Kidney glomerular epithelial cell (primary cell): ENCODE results near the gene SORBS1.

ENCODE experiments used
- DNase-seq: peaks from one replicate; lab custom pipeline; 2025; lab: John Stamatoyannopoulos, UW

The SORBS1 gene

DNA sequence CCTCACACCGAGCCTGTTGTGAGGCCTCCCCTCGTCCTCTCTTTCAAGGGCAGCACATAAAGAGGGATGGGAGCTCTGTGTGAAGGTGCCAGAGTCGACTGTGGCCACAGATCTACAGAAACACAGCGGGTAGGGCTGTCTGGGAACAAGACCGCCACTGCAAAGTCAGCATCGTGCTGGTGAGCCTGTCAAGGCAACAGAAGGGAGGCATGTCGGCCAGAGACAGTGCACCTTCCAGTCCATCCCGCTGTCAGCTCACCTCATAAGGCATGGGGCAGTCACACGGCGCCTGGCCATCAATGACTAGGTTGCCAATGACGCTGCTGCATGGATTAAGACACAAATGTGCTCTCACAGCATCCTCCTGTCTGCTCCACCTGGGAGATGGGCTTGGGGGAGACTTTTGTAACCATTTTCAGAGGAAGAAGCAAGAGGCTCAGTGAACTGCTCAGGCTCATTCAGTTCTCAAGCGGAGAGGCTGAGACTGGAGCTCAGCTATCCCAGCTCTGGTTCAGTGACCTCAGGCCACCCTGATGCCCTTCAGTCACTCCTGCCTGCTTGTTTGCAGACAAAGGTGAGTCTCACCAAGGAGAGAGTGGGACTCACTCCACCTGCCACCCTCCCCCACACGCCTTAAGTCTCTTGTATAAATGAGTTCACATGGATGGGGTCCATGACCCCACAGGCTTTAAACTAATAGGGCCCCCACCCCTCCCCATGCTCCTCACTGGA lies 125.5 kb downstream of the SORBS1 start:
- DNase-seq, result no peak

DNA sequence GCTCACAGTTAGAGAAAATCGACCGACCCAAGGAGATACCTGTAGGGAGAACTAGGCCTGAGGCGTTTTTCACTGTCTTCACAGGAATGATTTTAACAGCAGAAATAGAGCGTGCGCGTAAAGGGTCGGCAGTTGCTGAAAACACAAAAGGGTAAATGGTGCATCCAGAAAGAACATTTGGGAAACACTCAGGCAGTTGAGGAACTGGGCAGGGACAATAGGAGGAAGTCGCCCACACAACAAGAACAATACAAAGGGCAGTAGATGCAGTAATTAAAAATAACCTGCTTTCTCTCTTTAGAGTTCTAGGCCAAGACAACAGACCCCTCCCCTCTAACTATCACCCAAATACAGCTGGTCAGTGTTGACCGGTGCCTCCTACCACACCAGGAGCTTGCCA lies 126.6 kb downstream of the SORBS1 start:
- no peak for DNase-seq

DNA sequence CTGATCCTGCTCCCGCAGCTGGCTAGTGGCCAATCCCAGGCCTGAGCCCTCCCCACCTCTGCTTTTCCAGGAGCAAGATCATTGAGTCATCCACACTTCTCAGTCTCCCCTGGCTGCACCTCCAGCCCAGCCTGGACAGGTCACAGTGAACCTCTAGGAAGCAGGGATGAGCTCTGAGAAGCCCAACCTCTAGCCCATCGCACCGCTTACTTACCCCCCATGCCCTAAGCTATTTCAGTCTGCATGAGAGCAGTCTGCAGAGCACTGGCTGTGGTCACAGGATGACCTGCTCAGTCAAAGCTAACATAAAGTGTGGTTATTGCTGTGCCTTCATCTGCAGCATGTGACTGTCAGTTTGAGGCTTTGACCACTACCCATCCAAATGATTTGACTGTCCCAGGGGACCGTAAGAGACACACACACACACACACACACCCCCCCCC lies 129.2 kb downstream of the SORBS1 start:
- DNase-seq, result peak; percentile 33

DNA sequence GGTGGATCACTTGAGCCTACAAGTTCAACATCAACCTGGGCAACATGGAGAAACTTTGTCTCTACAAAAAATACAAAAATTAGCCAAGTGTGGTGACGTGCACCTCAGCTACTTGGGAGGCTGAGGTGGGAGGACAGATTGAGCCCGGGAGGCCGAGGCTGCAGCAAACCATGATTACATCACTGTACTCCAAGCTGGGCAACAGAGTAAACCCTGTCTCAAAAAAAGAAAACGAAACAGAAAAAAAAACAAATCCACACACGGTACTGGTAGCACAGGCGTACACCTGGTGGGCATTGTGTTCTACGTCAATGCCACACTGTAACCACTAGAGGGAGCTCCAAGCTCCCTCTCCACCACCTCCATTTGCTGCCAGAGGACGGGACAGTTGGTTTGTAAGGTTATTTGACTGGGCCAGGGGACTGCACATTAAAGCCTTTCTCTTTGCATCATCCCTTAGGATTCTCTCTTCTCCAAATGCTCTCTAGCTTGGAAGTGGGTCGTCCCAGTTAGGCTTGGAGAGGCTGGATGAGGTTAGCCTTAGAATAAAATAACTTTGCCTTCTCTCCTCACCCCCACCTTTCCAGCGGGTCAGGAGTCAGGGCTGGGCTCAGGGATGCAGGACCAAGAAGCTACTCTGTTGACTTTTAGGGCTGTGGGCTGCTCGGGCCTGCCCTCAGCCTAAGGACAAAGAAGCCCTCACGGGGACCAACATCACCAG lies 130.8 kb downstream of the SORBS1 start:
- DNase-seq, result peak; percentile 58

DNA sequence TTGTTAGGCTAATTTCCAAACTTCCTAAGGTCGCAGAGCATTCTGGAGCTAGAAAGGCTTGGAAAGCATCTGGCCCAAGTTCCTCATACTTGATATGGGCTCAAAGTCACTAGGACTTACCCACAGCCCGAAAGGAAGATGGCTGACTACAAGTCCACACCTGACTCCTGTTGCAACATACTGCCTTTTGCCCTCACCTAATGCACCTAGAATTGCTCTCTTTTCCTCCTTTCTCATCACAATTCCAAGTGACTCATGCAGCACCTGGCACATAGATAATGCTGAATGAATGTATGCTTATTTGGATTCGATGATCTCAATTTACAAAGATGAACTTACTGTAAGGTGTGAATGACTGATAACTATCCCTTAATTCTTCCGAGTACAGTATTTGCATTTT lies 131.5 kb downstream of the SORBS1 start:
- no peak for DNase-seq

DNA sequence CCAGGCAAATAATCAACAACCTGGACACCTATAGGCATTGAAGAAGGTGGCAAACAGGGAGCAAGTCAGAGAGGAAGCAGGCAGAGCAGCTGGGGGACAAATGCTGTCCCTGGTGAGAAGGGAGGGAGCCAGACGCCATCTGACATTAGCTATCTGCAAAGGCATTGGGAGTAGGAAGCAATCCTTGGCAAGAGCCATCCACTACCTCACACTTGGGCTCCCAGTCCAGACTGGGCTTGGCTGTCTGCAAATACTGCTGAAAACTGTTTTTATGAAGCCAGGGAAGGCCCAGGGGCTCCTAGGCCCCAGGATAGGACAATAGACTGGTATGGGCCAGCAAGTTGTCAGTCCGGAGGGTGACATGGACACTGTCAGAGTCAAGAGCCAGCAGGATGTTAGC lies 132.5 kb downstream of the SORBS1 start:
- no peak for DNase-seq

DNA sequence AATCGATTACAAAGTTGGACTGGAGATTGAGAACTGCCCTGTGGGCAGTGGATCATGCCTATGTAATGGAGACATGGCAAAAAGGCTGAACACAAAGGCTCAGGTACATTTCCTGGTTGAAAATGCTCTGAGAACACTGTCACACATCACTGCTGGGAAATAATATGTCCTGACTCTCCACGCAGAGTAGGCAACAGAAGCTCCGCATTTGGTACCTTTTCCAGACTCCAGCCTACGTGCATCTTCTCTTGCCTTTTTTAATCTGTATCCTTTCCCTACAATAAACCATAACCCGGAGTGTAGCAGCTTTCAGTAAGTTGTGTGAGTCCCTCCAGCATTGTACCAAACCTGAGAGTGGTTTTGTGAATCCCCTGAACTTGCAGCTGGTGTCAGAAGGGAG lies 134.7 kb downstream of the SORBS1 start:
- DNase-seq, result no peak

DNA sequence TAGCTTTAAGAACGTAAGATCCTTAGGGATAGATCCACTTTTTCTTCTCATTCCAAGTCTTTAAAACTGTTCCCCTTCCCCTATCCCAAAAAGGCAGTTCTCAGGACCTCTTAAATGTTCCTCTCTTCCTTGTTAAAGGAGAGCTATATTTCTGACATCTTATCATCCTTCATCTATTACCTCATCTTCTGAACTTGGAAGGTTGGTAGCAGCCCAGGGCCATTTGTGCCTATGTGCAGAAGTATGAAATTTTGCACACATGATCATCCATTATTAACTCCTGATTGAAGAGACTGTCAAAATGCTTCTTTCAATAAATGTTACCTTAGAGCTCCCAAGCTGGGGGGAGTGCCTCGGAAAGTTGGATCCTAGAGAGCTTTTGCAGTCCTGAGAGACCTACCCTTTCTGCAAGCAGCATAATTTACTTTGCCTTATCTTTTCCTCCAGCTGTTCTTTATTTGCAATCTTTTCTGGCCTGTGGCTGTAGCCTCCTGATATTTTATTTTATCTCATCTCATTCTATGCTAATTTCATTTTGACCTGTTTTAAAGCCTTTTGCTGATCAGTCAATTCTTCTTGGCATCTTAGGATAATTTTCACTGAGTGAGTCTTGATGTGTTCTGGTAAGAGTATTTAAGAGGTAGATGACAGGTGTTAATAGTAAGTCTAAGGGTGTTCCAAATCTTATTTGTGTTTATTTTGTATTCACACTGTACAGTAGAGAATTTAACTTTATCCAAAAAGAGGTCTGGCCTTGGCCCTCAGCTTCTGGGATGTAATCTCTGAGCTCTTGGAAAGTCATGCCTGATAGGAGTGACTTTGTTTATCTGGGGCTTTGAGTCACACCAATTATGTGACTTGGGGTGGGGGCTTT lies 135.3 kb downstream of the SORBS1 start:
- DNase-seq, result no peak

DNA sequence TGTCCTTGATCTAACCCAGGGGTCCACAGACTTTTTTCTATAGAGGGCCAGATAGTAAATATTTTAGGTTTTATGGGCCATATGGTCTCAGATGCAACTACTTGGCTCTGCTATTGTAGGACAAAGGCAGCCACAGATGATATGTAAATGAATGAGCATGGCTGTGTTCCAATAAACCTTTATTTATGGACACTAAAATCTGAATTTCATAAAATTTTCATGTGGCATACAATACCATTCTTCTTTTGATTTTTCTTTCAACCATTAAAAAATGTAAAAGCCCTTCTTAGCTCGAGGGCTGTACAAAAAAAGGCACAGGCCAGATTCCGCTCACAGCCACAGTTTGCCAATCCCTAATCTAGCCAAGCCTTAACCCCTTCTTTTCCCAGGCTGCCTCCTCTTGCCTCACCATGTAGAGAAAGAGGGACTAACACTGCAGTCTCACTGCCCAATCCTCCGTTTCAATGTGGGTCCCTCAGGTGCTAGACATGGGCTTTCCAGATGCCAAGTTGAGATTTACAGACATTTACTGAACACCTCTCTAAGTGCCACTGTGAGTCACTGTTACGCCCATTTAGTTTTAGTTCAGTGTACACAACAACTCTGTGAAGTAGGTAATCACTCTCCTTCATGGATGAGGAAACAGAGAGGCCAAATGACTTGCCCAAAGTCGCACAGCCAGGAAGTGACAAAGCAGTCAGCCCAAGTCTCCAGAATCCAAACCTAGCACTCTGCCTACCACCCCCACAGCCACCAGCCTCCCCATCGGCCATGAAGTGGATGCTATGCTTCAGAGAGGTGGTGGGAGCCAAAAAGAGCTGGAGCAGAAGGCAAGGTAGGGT lies 137.8 kb downstream of the SORBS1 start:
- DNase-seq, result no peak

DNA sequence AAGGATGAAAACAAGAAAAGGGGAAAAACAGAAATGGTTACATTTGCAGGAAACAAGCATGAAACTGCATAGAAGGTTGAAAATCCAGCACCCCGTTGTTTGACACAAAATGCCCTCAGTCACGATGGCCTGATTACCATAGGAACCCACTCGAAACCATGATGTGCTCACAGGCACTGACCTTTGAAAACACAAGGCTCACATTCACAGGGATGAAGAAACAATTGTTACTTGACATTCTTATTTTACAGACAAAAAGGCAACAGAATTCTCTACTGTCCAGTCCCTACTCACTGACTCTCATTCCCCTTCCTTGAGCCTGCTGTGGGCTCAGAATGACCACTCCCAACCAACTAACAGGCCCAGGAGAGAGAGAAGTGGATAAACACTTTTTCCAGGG lies 138.9 kb downstream of the SORBS1 start:
- no peak for DNase-seq

DNA sequence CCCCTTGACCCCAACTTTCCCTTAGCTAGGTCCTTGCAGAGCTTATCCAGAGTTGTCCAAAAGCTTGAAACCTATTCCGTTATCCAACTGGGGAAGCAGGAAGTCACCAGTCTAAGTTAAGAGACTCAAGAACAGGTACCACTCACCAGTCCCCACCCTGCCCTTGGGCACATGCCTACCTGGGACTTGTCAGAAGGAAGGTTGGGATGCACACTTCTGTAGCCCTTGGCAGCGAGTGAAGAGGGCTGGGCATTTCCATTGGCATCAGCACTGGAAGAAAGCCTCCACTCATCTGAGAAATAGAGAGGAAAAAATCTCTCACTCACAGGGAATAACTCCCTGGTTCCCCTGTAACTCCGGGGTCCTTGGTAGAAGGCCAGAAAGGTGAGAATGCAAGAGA lies 139.4 kb downstream of the SORBS1 start:
- DNase-seq, result no peak

DNA sequence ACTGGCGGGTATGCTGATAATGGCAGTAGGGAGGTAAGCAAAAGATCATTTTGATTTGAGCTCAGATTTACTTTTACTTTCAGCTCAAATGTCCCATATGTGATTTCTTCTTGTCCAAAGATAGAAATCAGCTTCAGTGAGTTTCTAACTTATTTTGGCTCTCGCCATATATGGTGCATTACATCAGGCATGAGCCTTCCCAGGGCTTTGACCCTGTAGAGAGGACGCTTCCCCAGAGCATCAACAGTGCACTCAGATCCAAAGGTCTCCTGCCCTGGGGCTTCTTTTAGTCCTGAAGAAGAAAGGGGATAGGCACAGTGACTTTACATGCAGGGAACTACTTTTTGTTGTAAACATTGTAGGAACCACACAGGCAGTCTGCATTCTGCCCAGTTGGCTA lies 141.8 kb downstream of the SORBS1 start:
- DNase-seq, result no peak

DNA sequence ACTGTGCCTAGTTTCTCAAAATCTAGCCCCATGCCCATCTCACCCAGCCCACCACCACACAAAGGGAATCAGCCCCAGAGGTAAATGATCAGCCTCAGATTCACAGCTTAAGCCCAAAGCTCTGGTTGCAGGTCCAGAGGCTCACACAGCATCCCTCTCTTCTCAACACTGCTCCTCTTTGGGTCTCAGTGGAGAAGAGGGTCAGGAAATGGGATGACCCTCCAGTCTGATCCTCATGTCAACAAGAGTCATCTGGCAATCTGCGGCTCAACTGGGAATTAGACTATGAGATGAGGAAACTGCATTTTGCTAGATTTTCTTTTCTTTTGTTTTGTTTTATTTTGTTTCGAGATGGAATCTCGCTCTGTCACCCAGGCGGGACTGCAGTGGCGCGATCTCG lies 144.2 kb downstream of the SORBS1 start:
- DNase-seq, result no peak

DNA sequence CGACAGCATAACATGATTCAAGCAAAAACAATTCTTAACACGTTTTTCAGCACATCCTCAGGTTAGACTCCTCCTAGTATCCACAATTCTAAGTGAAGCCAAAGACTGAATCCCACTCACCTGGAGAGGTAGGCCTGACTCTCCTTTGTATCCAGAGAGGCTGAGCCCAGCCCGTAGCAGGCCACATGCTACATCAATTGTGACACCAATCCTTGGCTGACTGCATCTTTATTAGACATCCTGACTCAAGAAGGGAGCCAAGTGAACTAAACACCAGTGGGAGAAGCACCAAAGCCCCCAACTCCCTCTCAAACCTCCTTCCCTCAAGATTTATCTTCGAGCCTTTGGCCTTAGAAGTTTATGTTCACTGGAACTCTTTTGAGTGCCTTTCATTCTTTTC lies 144.9 kb downstream of the SORBS1 start:
- DNase-seq, result no peak

DNA sequence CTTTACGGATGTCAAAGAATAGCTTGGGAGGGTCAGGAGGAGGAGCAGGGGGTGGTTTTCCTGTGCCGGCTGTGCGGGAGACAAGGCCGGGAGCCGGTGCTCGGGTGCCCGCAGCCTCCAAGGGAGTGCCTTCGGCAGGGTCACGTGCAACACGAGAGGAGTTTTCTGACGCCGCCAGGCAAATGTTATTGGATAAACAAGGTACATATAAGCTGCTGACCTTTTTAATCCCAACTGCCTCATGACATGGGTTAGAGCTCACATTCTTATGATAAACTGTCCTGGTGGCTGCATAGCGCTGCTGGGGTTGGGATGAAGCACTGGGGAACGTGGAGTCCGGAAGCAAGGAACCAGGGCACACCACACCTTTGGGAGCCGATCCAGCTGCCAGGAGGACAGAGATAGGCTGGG lies 145.5 kb downstream of the SORBS1 start:
- DNase-seq, result no peak

DNA sequence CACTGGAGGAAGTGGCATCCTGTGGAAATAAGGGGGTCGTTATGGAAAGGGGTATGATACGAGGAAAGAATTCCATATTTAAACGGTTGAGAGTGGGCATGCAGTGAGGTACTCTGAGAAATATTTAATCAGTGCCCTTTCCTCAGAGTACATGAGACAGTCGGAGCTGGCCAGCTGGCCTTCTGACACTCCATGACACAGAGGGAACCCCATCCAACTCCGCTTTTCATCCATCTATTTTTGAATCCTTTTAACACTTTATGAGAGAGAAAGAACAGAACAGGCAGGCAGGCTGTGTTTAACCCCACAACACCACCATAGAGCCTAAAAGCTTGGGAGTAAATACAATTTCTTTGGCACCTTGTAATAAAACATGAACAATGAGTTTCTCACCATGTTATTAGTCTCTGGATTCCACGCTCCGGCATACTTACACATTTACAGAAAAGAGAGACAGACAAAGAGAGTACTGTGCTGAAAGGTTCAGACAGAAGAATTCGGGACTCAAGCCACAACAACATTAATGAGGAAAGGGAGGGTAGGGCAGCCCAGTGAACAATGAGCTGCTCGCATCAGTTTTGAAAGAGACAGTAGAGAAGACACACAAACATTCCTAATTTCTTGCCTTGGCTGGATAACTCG lies 146.2 kb downstream of the SORBS1 start:
- DNase-seq, result no peak

DNA sequence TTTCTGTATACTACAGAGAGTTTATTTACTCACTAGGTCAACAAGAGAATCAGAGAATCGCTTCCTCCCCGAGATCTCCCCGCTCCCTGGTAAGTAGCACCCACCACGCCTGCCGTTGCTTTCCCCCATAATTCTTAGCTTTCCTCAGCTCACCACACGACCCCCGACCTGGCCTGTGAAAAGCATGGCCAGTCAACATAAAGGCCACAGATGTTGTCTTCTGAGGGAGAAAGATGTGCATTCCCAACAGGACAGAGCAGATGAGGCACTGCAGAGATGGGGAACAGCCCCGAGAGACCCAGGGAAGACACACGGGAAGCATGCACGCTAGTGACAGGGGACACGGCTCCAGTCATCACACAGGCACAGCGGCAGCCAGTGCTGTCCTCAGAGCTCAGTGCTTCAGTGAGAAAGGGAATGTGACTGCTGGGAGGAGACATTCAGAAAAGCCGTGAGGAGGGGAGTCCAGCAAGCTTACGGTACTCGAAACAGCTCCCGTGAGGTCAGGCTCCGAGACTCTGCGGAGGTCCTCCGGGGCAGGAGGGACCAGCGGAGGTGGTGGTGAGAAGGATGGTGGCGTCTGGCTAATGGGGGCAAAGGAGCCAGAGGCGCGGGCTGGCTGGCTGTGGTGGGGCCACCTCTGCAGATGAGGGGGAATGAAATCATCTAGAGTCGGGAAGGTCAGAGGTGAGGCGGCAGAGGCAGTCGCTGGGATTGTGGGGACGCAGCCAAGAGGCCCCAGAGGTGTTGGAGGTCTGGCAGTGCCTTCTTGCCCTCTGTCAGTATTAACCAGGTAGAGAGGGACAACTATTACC lies 146.9 kb downstream of the SORBS1 start:
- DNase-seq, result no peak

DNA sequence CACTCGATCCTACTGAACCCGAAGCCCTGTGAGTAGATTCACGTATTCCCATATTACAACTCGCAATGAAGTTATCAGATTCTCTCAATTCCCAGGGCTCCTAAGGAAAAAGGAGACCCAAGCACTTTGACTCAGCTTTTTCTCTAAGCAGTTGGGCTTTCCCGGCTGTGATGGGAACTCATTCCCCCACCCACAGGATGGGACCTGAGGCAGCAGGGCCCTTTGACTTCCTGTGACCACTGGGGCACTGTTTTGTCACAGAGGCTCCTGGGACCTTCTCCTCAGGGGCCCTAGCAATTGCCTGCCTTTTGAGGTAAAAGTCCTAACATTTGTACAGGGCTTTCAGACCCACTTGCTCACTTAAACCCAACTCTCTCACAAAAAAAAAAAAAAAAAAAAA lies 147.6 kb downstream of the SORBS1 start:
- DNase-seq, result no peak

DNA sequence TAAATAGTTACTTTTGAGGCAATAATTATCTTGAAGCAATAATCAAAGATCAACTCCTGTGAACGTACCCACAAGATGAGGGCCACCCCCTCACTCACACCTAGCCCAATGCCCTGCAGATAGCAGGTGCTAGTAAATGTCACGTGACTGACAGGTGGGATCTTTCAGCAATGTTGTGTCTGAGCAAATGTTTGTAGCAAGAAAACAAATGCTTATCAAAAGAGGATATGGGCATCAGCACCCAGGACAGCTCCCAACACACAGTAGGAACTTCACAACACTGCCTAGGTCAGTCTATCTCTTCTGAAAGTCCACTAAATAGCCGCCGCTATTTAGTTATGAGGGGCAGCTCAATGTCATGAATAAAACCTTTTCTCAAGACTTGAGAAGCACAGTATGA lies 149.5 kb downstream of the SORBS1 start:
- DNase-seq, result no peak
